DOHH2 (cell line): ENCODE results near the gene DDAH2.

Experiments
- EZH2phosphoT487 ChIP-seq: fragments of 200-600 bp; sonication (generic); IDR thresholded peaks from 2 replicates; pipeline ENCODE4 v1.6.1; 2017; ENCODE audit warnings: borderline replicate concordance, mild to moderate bottlenecking, antibody characterized with exemption, low read length, moderate library complexity, mixed read lengths
- TF ChIP-seq, protein P1 (sequence below): fragments of 200-600 bp; sonication (generic); IDR thresholded peaks from one replicate; pipeline ENCODE4 v1.5.1; 2014; ENCODE audit warnings: antibody characterized with exemption, mild to moderate bottlenecking, low read depth, low read length; ENCODE audit not compliant: poor library complexity, severe bottlenecking

DNA sequence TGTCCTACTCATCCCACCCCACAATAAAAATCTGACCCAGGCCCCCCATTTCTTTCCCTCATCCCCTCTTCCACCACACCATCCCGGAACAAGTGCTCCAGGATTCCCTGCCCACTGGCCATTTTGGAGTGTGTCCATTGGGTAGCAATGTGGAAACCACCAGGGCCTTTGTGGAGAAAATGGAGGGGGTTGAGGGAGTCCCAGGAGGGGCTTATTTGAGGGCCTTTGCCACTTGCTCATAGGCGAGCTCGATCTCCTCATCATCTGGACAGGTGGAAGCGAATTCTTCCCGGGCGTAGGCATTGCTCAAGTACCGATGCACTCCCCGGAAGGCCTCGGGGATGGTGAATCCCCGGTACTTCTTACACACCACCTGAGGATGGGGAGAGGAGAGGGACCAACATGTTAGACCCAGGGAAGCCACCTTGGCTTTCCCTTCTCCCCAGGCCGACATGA, 1.6 kb upstream of the DDAH2 start:
- TF ChIP-seq, protein P1, sequence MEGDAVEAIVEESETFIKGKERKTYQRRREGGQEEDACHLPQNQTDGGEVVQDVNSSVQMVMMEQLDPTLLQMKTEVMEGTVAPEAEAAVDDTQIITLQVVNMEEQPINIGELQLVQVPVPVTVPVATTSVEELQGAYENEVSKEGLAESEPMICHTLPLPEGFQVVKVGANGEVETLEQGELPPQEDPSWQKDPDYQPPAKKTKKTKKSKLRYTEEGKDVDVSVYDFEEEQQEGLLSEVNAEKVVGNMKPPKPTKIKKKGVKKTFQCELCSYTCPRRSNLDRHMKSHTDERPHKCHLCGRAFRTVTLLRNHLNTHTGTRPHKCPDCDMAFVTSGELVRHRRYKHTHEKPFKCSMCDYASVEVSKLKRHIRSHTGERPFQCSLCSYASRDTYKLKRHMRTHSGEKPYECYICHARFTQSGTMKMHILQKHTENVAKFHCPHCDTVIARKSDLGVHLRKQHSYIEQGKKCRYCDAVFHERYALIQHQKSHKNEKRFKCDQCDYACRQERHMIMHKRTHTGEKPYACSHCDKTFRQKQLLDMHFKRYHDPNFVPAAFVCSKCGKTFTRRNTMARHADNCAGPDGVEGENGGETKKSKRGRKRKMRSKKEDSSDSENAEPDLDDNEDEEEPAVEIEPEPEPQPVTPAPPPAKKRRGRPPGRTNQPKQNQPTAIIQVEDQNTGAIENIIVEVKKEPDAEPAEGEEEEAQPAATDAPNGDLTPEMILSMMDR: no peak
- TF ChIP-seq EZH2phosphoT487: no peak
